K562 (cell line): ENCODE measurements around the gene COPS4. TPM values are rescaled to one million over a fixed set of nuclear protein-coding genes. Genes with fewer than 3 reads are reported as not detected.
A peak's percentile ranks its signal among the peaks of the same experiment; 100 is the strongest.

ENCODE experiments used
- ARID1B ChIP-seq: fragments of 450-650 bp; IDR thresholded peaks from 2 replicates; pipeline ENCODE4 v1.6.1; 2016; ENCODE audit warnings: antibody characterized with exemption, mild to moderate bottlenecking, inconsistent platforms
- CBFA2T3 ChIP-seq: fragments of 450-650 bp; IDR thresholded peaks from 2 replicates; pipeline ENCODE4 v1.6.1; 2017
- CBX1 ChIP-seq: sonication (generic); IDR thresholded peaks from 2 replicates; pipeline ENCODE4 v1.6.1; 2016; ENCODE audit warnings: antibody characterized with exemption, low read depth, mild to moderate bottlenecking
- HMGXB4 ChIP-seq: sonication (generic); formaldehyde crosslinking; IDR thresholded peaks from 2 replicates; pipeline ENCODE4 v1.8.1; 2023; ENCODE audit warnings: mild to moderate bottlenecking, missing genetic modification reagents
- KAT2B ChIP-seq: IDR thresholded peaks from one replicate; pipeline ENCODE4 v1.6.1; 2012; ENCODE audit warnings: low read depth, mild to moderate bottlenecking, control low read depth, inconsistent platforms, low read length, moderate library complexity
- MAFK ChIP-seq: IDR thresholded peaks from 2 replicates; pipeline ENCODE4 v1.6.1; 2011; ENCODE audit warnings: low read length, improper control_type of control experiment
- MCM5 ChIP-seq: fragments of 450-650 bp; IDR thresholded peaks from 2 replicates; pipeline ENCODE4 v1.6.1; 2016; ENCODE audit warnings: low read depth
- MEF2D ChIP-seq: conservative IDR thresholded peaks from 2 replicates; pipeline ENCODE4 v1.6.1; 2016; ENCODE audit warnings: low read depth, missing genetic modification characterization, missing compliant biosample characterization
- RBM15 ChIP-seq: fragments of 200-400 bp; formaldehyde crosslinking; IDR thresholded peaks from 2 replicates; pipeline ENCODE4 v1.6.1; 2018; ENCODE audit warnings: mild to moderate bottlenecking, low read length, moderate library complexity; ENCODE audit not compliant: insufficient read depth
- RCOR1 ChIP-seq, 2 experiments: IDR thresholded peaks; 2 replicates each; pipeline ENCODE4 v1.6.1; 2012; ENCODE audit warnings: low read depth in 2 of 2, low read length in 2 of 2, borderline replicate concordance in 1 of 2, improper control_type of control experiment in 1 of 2
- TFAP4 ChIP-seq: sonication (generic); formaldehyde crosslinking; IDR thresholded peaks from 2 replicates; pipeline ENCODE4 v1.8.0; 2022; ENCODE audit warnings: missing genetic modification reagents, mild to moderate bottlenecking, moderate library complexity, borderline replicate concordance
- YY1 ChIP-seq, 3 experiments: IDR thresholded peaks; 2 replicates each; pipeline ENCODE4 v1.6.1; 2011; ENCODE audit warnings: low read length in 2 of 3, mild to moderate bottlenecking in 2 of 3, moderate library complexity in 2 of 3, borderline replicate concordance in 1 of 3, control low read depth in 1 of 3, low read depth in 1 of 3; ENCODE audit not compliant: insufficient read depth in 3 of 3, insufficient replicate concordance in 2 of 3, control insufficient read depth in 1 of 3, insufficient read length in 1 of 3; ENCODE audit errors: extremely low read depth in 1 of 3
- ZBTB2 ChIP-seq: fragments of 450-650 bp; IDR thresholded peaks from 2 replicates; pipeline ENCODE4 v1.6.1; 2016; ENCODE audit warnings: antibody characterized with exemption
- ZFP1 ChIP-seq: fragments of 450-650 bp; formaldehyde crosslinking; IDR thresholded peaks from 2 replicates; pipeline ENCODE4 v1.4.0; 2020; ENCODE audit warnings: mild to moderate bottlenecking, mixed read lengths
- ZNF12 ChIP-seq: sonication (generic); formaldehyde crosslinking; IDR thresholded peaks from 2 replicates; pipeline ENCODE4 v1.4.0; 2020; ENCODE audit warnings: mild to moderate bottlenecking, missing genetic modification reagents
- ZNF239 ChIP-seq: fragments of 250-450 bp; sonication (Bioruptor Pico); IDR thresholded peaks from 2 replicates; pipeline ENCODE4 v1.4.0; 2020; ENCODE audit warnings: mild to moderate bottlenecking
- ZNF518B ChIP-seq: fragments of 250-450 bp; sonication (Bioruptor Pico); IDR thresholded peaks from 2 replicates; pipeline ENCODE4 v1.5.0; 2021; ENCODE audit warnings: mild to moderate bottlenecking, moderate library complexity
- polyA plus RNA-seq, 8 experiments: library from polyadenylated mRNA; depleted of rRNA in 4 of 8; stranded (reverse) in 5 of 8; unstranded in 3 of 8; fragments of >200 nt; fragmentation: Nextera tagmentation in 2 of 8; fragmentation: Illumina TruSeq in 1 of 8; extraction: Ambion mirVana in 2 of 8; extraction: Trizol in 1 of 8; gene quantifications; 2 replicates each; pipeline versions ENCODE4 v1.2.1 to v1.2.3, GENCODE V29; 2011 to 2014; ENCODE audit warnings: inconsistent platforms in 1 of 8, missing spikeins in 1 of 8
- total RNA-seq, 7 experiments: library from RNA; depleted of rRNA in 6 of 7; stranded (reverse); fragments of >200 nt in 6 of 7; fragmentation: Illumina TruSeq in 2 of 7; extraction: Trizol in 2 of 7; gene quantifications; 2 replicates each; pipeline versions ENCODE4 v1.2.1 to v1.2.3, GENCODE V29; 2011 to 2021; ENCODE audit warnings: low replicate concordance in 1 of 7

The COPS4 gene
- total and polyA plus RNA-seq, 9 of the 15 experiments (the other 6 are each of a cell fraction or from before 2014, with no cell fraction given), result 44.7 to 180 (median 70.9) TPM

GRCh38 chr4:83036991-83037665, 2.1 kb downstream of the COPS4 start (continued):
- TF ChIP-seq TFAP4 (CRISPR knock-in tag) (peak; percentile 39; the same call in 1 of the 2 replicates), CBFA2T3 (no peak), ZNF239 (CRISPR knock-in tag) (no peak), RCOR1 (IDR thresholded peaks at IDR 0.05; ENCODE audit: borderline replicate concordance in 1 of 2, low read depth in 2 of 2, low read length in 2 of 2) (no peak), MEF2D (no peak), YY1 (IDR thresholded peaks at IDR 0.05; ENCODE audit: borderline replicate concordance in 1 of 3, control insufficient read depth in 1 of 3, extremely low read depth in 1 of 3, insufficient read depth in 3 of 3, insufficient read length in 1 of 3, insufficient replicate concordance in 2 of 3, low read depth in 1 of 3, low read length in 2 of 3) (peak in 1 of 3 experiments; percentile 3), ZFP1 (no peak), ZNF518B (no peak), ZNF12 (CRISPR knock-in tag) (no peak), CBX1 (no peak), MAFK (no peak), RBM15 (no peak), KAT2B (no peak), MCM5 (no peak), ARID1B (no peak), ZBTB2 (no peak), HMGXB4 (no peak)
- TF ChIP-seq, all 486 proteins: peak for 8
